Caki2 (cell line): ENCODE measurements around the gene MRFAP1L1. TPM values are rescaled to one million over a fixed set of nuclear protein-coding genes. Genes with fewer than 3 reads are reported as not detected.
A peak's percentile ranks its signal among the peaks of the same experiment; 100 is the strongest.
"Not testable (repeated sequence)": the region's sequence is repeated elsewhere in the genome, so short reads cannot be mapped to it uniquely, and the experiment has no call there.

ENCODE experiments used
- DNase-seq: peaks from one replicate; pipeline ENCODE4 v3.0.0-alpha.2; 2015; ENCODE audit warnings: low read depth
- in situ Hi-C: cut with HindIII; loops from 2 replicates; pipeline ENCODE4 v1.10.0; 2016; ENCODE audit warnings: low sequenced_read_pairs, low pct_unique_long_range_greater_than_20kb, mixed read lengths
- total RNA-seq: library from RNA; depleted of rRNA; stranded (reverse); fragments of >200 nt; shearing (Covaris generic); gene quantifications from 2 replicates; pipeline ENCODE4 v1.2.3, GENCODE V29; 2014; ENCODE audit warnings: low replicate concordance

MRFAP1L1 gene
- total RNA-seq, 1 experiment from 2014 or later: 43.6 TPM

DNA sequence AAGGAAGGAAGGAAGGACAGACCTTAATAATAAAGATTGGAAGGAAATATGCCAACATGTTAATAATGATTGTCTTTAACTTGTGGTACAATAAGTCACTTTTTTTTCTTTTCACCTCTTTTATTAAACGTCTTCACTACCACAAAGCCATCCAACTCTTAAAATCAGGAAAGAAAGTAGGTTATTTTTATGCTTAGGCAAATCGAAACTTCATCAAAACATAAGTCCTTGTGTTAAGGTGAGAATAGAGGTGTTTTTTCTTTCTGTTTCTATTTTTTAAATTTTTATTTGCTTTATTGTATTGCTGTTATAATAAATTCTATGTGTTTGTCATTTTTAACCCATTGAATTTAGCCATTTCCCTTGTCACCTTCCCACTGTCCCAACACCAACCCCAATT lies 32.8 kb upstream of the MRFAP1L1 start:
- DNase-seq: no peak
- in situ Hi-C loops: no loop called here

DNA sequence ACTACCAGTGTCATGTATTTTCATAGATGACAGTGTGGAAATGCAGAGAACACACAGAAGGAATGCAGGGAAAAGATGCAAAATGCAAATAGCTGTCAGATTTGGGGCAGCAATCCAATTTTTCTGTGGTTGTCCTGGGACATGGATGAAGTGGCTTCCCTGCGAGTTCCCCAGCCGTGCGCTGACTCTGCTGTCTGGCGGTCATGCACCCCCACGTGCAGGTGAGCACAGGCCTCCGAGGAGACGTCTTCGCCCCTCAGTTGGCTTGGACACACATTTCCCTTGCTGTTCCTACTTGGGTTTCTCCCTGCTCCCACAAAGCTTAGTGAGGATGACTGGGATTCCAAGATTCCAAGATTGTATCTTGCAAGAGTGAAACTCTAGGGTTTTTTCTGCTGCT lies 30.7 kb upstream of the MRFAP1L1 start:
- no peak for DNase-seq
- in situ Hi-C loops: no loop called here

DNA sequence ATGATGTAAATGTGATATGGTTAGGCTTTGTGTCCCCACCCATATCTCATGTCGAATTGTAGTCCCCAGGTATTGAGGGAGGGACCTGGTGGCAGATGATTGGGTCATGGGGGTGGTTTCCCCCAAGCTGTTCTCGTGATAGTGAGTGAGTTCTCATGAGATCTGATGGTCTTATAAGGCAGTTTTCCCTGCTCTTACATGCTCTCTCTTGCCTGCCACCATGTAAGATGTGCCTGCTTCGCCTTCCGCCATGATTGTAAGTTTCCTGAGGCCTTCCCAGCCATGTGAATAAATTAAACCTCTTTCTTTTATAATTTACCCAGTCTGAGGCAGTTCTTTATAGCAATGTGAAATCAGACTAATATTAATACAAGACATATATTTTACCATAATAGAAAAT lies 30.3 kb upstream of the MRFAP1L1 start:
- in situ Hi-C loops: no loop called here

DNA sequence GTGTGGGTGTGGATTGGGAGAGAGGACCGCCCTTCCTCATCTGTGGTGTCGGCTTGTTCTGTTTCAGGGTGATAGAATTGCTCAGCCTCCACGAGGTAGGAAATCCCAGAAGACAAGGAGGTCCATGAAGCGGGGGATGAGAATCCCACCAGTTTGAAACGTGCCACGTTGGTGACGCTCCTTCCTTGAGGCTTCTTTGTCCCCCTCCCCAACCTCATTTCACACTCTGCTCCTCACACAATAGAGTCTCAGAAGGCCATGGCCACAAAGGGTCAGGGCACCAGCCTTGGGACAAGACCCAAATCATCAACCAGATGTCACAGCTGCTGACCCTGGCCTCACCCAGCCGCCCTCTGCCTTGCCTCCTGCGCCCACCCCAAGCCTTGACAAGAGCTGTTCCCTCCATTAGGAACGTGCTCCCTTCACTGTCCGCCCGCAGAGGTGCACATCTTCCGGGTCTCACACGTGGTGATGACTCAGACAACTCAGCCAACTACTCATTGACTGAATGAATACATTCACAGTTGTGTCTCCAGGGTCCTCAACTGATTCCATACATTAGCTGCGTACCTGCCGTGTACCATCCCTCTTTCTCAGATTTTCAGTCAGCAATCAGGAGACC lies 24.6 kb upstream of the MRFAP1L1 start:
- in situ Hi-C loops: no loop called here

More for the DNA sequence above, 30.3 kb upstream of the MRFAP1L1 start:
- no peak for DNase-seq

DNA sequence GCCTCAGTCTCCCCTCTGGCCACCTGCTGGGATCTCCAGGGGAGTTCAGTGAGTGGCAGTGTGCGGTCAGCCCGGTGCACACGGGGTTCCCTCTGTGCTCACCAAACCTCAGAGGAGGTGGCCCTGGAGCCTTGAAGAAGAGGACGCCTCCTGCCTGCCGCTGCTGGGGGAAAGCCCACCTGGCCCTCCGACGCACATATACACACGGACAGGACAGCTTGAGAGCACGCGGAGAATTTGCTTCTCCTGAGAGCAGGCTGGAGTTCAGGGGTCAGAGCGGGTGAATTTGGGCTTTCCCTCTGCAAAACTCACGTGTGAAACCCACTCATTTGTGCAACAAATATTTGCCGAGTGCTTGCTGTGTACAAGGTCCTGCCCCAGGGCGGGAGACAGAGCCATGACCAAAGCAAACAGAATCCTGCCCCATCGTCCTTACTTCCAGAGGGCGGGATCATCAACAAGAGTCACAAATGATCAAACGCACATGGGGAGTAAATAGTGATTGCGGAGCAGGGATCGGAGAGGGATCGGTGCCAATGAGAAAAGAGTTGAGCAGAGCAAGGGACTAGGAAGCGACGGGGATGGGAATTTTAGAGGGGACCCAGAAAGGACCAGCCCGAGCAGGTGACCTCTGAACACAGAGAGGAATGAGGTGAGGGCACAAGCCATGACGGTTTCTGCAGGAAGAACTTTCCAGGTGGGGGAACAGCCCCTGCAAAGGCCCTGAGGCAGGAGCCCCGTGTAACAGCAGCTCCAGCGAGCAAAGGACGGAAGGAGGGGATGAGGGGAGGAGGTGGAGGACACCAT lies 23.9 kb upstream of the MRFAP1L1 start:
- in situ Hi-C loops: no loop called here
- no peak for DNase-seq

More for the DNA sequence above, 24.6 kb upstream of the MRFAP1L1 start:
- no peak for DNase-seq

DNA sequence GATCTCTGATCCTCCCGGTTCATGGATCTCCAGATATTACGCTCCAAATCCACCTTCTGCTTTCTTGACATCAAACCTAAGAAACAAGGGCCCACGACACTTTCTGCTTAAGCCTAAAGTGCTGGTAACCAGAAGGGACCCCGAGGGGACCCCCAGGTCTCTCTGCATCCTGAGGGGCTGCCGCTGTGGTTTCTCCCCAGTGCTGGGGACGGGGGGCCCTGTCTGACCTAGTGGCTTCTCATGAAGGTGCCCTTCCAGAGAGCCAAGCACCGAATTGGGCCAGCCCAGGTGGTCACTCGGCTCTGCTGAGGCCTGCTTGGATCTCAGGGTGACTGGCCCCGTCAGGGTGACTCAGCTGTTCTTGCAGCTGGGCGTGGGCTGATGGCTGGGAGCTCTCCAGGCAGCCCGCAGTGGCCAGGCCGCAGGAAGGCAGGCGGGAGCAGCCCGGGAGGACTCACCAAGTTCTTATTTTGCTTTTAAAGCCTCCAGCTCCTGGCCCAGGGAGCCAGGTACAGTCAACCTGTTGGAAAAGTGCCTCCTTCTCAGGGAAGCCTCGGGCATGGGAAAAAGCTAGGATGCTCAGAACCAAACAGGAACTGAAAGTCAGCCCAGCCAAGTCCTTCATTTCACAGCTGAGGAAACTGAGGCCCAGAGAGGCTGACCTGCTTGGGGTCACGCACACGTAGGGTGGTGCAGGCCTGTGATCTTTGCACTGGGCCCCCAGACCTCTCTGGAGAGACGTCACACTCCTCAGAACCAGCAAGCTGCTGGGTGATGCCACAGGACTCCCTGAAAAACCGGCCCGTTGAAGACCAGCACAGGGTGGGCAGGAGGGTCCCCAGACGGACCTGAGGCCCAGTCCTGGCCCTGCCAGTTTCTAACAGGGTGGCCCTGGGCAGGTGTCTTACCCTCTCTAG lies 23.0 kb upstream of the MRFAP1L1 start:
- in situ Hi-C loops: no loop called here
- DNase-seq: peak; percentile 80

DNA sequence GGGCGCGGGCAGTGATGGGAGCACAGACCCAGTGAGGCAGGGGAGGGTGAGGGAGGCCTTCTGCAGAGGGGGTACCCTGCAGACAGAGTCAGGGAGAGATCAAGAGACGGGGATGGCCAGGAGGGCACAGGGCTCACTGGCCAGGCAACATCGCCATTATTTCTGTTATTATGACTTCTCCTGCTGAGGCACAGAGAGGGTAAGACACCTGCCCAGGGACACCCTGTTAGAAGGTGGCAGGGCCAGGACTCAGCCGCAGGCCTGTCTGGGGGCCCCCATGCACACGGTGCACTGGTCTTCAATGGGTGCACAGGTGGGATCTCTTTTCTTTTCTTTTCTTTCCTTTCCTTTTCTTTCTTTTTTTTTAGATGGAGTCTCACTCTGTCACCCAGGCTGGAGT lies 22.1 kb upstream of the MRFAP1L1 start:
- no peak for DNase-seq
- in situ Hi-C loops: no loop called here

DNA sequence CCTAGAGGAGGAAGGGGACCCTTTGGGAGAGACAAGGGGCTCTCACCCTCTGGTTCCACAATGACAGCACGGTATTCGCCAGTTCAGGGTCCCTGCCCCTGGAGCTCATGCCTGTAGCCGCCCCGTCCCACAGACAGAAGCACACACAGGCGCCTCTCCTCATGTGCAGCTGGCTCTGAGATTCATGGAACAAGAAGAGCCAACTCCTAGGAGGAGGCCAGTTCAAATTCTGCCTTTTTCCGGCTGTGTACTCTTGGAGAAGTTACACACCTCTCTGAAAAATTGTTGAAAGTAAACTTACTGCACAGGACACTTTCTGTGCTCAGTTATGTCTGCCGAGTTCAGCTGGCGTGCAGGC lies 21.6 kb upstream of the MRFAP1L1 start:
- no peak for DNase-seq
- in situ Hi-C loops: no loop called here

DNA sequence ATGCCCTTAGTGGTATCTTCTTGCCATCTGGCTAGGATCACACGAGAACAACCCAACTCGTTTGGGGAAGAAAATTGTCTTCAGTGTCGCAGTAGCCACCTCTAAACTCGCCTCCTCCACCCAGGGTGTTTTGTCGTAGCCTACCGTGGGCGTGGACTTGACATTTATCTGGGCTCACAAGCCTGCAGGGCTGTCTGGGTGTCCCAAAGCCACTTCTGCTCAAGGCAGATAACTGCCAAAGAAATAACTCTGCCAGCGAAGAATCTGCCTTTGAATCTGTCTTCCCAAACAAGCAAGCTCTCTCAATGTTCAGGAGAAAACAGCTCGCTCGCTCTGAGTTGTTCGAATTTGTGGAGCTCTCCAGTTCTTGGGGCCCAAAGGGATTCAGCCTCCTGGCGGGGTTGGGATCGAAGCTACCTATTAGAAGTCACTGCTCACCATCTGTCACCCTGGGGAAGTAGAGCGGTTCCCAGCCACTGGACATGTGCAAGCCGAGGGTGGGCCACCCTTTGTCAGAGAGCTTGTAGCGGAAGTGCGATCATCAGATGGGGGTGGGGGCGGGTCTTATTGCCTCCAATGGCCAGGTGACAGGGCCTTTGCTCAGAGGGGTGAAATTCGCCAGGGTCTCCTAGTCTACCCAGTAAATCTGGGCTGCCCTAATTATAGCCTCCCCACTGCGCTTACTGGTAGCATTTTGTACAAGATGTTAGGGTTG lies 21.1 kb upstream of the MRFAP1L1 start:
- no peak for DNase-seq
- in situ Hi-C loops: no loop called here

DNA sequence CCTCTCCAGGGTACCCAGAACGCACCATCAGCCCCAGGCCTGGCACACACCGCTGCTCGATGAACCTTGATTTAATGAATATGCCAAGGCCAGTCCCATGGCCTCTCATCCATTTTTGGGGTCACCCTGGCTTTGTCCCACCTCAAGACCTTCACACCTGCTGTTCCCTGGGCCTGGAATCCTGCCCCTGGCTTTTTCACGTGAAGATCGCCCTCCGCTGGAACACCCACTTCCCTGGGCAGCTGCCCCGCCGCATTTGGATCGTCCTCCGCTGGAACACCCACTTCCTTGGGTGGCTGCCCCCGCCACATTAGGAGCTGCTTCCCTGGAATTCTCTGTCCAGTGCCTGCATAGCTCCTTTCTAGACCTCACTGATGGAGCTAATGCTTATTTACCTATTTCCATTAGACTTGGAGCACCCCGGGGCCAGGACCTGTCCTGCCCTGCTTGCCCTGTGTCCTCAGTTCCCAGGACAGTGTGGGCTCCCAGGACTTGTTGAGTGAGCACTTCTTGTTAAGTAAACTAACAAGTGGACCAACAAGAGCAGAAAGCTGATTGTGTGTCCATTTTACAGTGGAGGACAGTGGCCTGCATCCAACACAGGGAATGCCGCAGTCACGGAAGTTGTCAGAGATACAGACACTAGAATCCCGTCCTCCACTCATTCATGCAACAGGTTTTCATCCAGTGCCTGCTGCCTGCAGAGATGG lies 18.8 kb upstream of the MRFAP1L1 start:
- no peak for DNase-seq
- in situ Hi-C loops: no loop called here

DNA sequence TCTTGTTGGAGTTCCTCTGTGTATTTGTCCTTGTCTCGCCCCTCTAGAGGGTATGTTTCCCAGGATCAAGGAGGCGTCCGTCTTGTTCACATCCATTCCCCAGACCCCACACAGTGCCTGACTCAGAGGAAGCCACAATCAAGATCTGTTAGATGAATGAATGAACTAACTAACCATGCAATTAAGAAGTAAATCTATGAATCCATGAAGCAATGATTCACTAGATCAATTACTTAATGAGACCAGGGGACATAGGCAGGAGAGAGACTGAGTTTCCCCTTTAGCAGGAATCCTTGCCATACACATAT lies 18.2 kb upstream of the MRFAP1L1 start:
- in situ Hi-C loops: no loop called here
- no peak for DNase-seq

DNA sequence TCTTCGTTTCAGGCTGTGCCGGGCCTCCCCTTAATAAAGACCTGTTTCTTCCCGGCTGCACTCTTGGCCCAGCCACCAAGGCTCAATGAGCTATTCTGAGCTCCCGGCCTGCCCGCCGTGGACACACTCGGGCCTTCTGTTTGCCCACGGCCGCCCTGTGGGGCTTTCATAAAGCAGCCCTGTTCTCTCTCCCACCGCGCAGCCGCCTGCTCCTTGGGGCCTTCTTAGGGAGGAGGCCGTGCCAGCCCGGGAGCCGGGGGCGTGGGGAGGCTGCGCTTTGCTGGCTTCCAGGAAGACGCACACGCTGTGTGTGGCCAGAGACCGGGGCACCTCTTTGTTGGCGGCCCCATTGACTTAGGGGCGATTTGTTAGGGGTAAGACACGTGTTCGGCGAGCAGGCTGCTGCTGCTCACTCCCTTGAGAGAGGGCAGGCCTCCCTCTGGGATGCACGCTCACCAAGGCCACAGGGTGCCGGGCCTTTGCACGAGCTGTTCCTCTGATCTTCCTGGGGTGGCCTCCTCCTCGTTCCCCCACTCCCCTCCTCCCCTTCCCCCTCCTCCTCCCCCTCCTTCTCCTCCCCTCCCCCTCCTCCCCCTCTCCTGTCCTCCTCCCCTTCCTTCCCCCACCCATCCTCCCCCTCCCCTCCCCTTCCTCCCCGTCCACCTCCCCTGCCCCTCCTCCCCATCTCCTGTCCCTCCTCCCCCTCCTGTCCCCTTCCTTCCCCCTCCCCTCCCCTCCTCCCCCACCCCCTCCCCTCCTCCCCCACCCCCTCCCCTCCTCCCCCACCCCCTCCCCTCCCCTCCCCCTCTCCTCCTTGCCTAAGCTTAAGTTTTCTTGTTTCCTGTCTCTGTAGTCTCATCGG lies 17.6 kb upstream of the MRFAP1L1 start:
- no peak for DNase-seq
- in situ Hi-C loops: no loop called here

DNA sequence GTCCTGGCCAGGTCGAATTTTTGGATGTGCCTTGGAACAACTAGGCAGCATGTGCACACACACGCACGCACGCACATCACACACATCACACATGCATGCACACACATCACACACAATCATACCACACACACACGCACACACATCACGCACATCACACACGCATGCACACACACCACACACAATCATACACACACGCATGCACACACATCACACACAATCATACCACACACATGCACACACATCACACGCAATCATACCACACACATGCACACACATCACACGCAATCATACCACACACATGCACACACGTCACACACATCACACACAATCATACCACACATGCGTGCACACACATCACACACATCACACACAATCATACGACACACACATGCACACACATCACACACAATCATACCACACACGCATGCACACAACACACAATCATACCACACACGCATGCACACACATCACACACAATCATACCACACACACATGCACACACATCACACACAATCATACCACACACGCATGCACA lies 15.8 kb upstream of the MRFAP1L1 start:
- in situ Hi-C loops, DNase-seq: not testable (repeated sequence)

DNA sequence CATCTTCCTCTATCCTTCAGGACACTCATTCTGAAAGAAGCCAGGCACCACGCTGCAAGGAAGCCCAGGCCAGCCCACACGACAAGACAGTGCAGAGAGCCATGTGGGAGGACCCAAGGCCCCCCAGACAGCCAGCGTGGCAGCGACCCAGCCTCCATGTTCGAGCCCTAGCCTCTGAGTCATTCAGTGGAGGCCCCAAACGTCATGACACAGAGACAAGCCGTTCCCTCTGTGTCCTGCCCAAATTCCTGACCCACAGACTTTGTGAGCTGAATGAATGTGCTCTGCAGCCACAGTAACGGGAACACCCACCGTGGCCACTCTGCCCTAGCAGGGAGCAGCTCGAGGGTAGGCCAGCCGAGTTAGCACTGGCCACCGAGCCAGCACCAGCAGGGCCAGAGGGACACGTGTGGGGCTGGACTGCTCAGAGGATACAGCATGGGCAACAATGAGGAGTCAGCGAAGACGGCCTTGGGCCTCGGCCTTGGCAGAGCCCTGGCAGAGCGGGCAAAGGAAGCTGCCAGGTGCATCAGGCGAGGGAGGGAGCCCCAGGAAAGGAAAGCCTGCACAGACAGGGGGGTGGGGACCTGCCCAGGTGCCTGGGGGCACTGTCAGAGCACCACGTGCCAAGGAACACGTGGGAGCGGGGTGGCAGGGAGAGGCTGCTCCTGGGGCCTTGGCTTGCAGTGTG lies 14.9 kb upstream of the MRFAP1L1 start:
- no peak for DNase-seq
- in situ Hi-C loops: no loop called here

DNA sequence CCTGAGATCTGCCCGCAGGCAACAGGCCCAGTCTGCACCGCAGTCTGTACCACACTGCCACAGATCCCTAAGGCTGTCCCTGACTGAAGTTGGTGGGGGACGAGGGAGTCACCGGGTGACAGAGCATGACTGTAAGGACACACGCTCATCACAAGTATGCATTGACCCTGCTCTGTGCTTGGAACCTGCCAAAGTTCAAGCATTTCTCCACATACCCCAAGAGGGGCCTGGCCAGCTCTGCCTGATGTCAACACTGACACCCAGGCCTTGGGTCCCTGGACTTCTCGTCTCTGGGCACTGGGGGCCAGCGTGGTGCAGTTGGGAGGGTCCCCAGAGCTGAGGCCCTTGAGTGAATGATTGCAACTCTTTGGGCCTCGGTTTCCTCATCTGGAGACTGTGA lies 14.2 kb upstream of the MRFAP1L1 start:
- in situ Hi-C loops: no loop called here
- DNase-seq: no peak

DNA sequence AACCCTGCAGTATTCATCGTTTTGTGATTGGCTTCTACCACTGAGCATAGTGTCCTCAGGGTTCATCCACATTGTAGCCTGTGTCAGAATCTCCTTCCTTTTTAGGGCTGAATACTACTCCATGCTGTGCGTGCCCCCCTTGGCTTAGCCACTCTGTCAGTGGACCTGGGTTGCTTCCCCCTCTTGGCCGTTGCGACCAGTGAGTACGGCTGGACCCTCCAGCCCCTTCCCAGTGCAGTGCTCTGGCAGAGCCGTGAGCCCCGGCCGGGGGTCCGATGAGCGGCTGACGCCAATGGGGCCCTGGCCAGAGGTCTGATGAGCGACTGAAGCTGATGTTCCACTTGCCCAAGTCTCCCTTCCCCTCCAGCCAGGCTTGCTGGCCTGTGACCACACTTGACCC lies 13.2 kb upstream of the MRFAP1L1 start:
- in situ Hi-C loops: no loop called here
- no peak for DNase-seq
